ENCODE data around the gene CLASRP. TPM values are rescaled to one million over a fixed set of nuclear protein-coding genes. Genes with fewer than 3 reads are reported as not detected.

The CLASRP gene
- polyA plus RNA-seq, 3 donors: 2.2 to 152 (median 4.1) TPM

GRCh38 chr19:45057444-45057843 lies 18.6 kb downstream of the CLASRP start:
- peak overlapping the region in 1 of 2 donors; percentile 26 for H3K27ac ChIP-seq (ENCODE audit: low read depth in 1 of 2, low read length in 2 of 2)
- H3K4me2 ChIP-seq (replicated peaks; ENCODE audit: extremely low read depth, low read length, poor library complexity, severe bottlenecking): no peak overlapping the region
- H2AFZ ChIP-seq (ENCODE audit: insufficient read depth, low read depth, low read length, poor library complexity, severe bottlenecking): no peak overlapping the region
- peaks cover 23% of the 10 kb centered on the region for H3K79me2 ChIP-seq (ENCODE audit: insufficient read depth, low read length)
- H3K4me3 ChIP-seq (replicated peaks in 1 of 3; ENCODE audit: low read depth in 2 of 3, low read length in 3 of 3): no peak overlapping the region
- DNase-seq: no peak
- intact Hi-C loops (cut with micrococcal nuclease): loop anchor here (5.0 kb wide), 1 partner anchor 155 kb away; no protein-coding TSS in a partner anchor
- no peaks in the 10 kb centered on the region for H3K27me3 ChIP-seq (ENCODE audit: control insufficient read depth in 2 of 2, insufficient read depth in 2 of 2, low read length in 2 of 2)
- Mint-ChIP-seq H3K27me3 (ENCODE audit: low read depth in 3 of 3) (peaks cover 0 to 3% (median 2%) of the 10 kb centered on the region in 3 donors), H3K27ac (peak overlapping the region in 4 of 7 donors; percentile 50 to 73 (median 58)), H3K4me1 (no peaks in the 10 kb centered on the region), H3K4me3 (no peak overlapping the region), H3K9me3 (no peaks in the 10 kb centered on the region), H3K36me3 (peaks cover 90 to 98% of the 10 kb centered on the region in 2 donors)
- no peaks in the 10 kb centered on the region for H3K4me1 ChIP-seq (ENCODE audit: control insufficient read depth in 1 of 2, insufficient read depth in 2 of 2, low read length in 2 of 2)
- no peak overlapping the region for H3K9ac ChIP-seq (ENCODE audit: insufficient read depth, low read length, poor library complexity, severe bottlenecking)
- TF ChIP-seq CTCF (IDR thresholded peaks at IDR 0.05): no peak
- whole genome bisulfite sequencing (ENCODE audit: insufficient coverage): 100% methylated on average over 3 of the region's 9 CpGs
- H4K20me1 ChIP-seq (ENCODE audit: insufficient read depth, low read length): peaks cover 93% of the 10 kb centered on the region
- no peaks in the 10 kb centered on the region for H3K9me3 ChIP-seq (replicated peaks in 1 of 2; ENCODE audit: control insufficient read depth in 1 of 2, insufficient read depth in 1 of 2, low read length in 2 of 2)
- peaks cover 93 to 99% of the 10 kb centered on the region in 2 donors for H3K36me3 ChIP-seq (replicated peaks in 1 of 2; ENCODE audit: control insufficient read depth in 1 of 2, insufficient read depth in 2 of 2, low read length in 2 of 2)

- no peaks in the 10 kb centered on the region for H3K9me3 ChIP-seq (replicated peaks in 1 of 2; ENCODE audit: control insufficient read depth in 1 of 2, insufficient read depth in 1 of 2, low read length in 2 of 2)
- Mint-ChIP-seq H3K27me3 (ENCODE audit: low read depth in 3 of 3) (peaks cover 0 to 3% (median 2%) of the 10 kb centered on the region in 3 donors), H3K9me3 (no peaks in the 10 kb centered on the region), H3K36me3 (peaks cover 87 to 99% of the 10 kb centered on the region in 2 donors), H3K4me1 (no peaks in the 10 kb centered on the region), H3K4me3 (no peak overlapping the region), H3K27ac (peak overlapping the region in 4 of 7 donors; percentile 37 to 76 (median 52))
- WGBS (ENCODE audit: insufficient coverage): 92% methylated on average over 14 of the region's 14 CpGs
- no peak overlapping the region for H3K4me3 ChIP-seq (replicated peaks in 1 of 3; ENCODE audit: low read depth in 2 of 3, low read length in 3 of 3)
- H2AFZ ChIP-seq (ENCODE audit: insufficient read depth, low read depth, low read length, poor library complexity, severe bottlenecking): no peak overlapping the region
- peaks cover 19% of the 10 kb centered on the region for H3K79me2 ChIP-seq (ENCODE audit: insufficient read depth, low read length)
- H3K27me3 ChIP-seq (ENCODE audit: control insufficient read depth in 2 of 2, insufficient read depth in 2 of 2, low read length in 2 of 2): no peaks in the 10 kb centered on the region
- TF ChIP-seq CTCF (IDR thresholded peaks at IDR 0.05): no peak
- intact Hi-C loops (cut with micrococcal nuclease): loop anchor here (1.0 to 5.0 kb wide), 5 partner anchors 41 to 156 kb away; no protein-coding TSS in a partner anchor
- H3K4me2 ChIP-seq (replicated peaks; ENCODE audit: extremely low read depth, low read length, poor library complexity, severe bottlenecking): no peak overlapping the region
- H3K9ac ChIP-seq (ENCODE audit: insufficient read depth, low read length, poor library complexity, severe bottlenecking): no peak overlapping the region
- DNase-seq: no peak
- H3K4me1 ChIP-seq (ENCODE audit: control insufficient read depth in 1 of 2, insufficient read depth in 2 of 2, low read length in 2 of 2): no peaks in the 10 kb centered on the region
- H4K20me1 ChIP-seq (ENCODE audit: insufficient read depth, low read length): peaks cover 88% of the 10 kb centered on the region
- H3K27ac ChIP-seq (ENCODE audit: low read depth in 1 of 2, low read length in 2 of 2): peak overlapping the region in 1 of 2 donors; percentile 1
- peaks cover 96 to 98% of the 10 kb centered on the region in 2 donors for H3K36me3 ChIP-seq (replicated peaks in 1 of 2; ENCODE audit: control insufficient read depth in 1 of 2, insufficient read depth in 2 of 2, low read length in 2 of 2)
Measured at GRCh38 chr19:45058622-45059159, 19.8 kb downstream of the CLASRP start.

All from CD14-positive monocyte (primary cell).